GM18508 (cell line): ENCODE measurements around the gene KCNQ1.

ENCODE experiments used
- ATAC-seq: cut with Tn5 transposase; IDR thresholded peaks from one replicate; pipeline ENCODE4 v1.9.1; 2021; ENCODE audit warnings: moderate number of reproducible peaks; ENCODE audit not compliant: insufficient read depth, unreplicated experiment

The KCNQ1 gene

GRCh38 chr11:2409611-2410468, 35.0 kb upstream of the KCNQ1 start:
- no peak for ATAC-seq

GRCh38 chr11:2410616-2411015, 34.2 kb upstream of the KCNQ1 start:
- no peak for ATAC-seq

GRCh38 chr11:2411446-2412305, 33.1 kb upstream of the KCNQ1 start:
- ATAC-seq = no peak

GRCh38 chr11:2412323-2412722, 32.5 kb upstream of the KCNQ1 start:
- no peak for ATAC-seq

- ATAC-seq = no peak
Measured at GRCh38 chr11:2413742-2414579, 30.8 kb upstream of the KCNQ1 start.

GRCh38 chr11:2414616-2415015, 30.2 kb upstream of the KCNQ1 start:
- no peak for ATAC-seq

GRCh38 chr11:2415171-2415570, 29.6 kb upstream of the KCNQ1 start:
- no peak for ATAC-seq

GRCh38 chr11:2415601-2416380, 29.0 kb upstream of the KCNQ1 start:
- ATAC-seq = no peak

- ATAC-seq = no peak
Measured at GRCh38 chr11:2416765-2417164, 28.0 kb upstream of the KCNQ1 start.

- ATAC-seq = no peak
Measured at GRCh38 chr11:2417856-2418692, 26.7 kb upstream of the KCNQ1 start.

GRCh38 chr11:2418693-2419360, 26.0 kb upstream of the KCNQ1 start:
- no peak for ATAC-seq

GRCh38 chr11:2419638-2420501, 24.9 kb upstream of the KCNQ1 start:
- no peak for ATAC-seq

GRCh38 chr11:2420502-2421225, 24.1 kb upstream of the KCNQ1 start:
- ATAC-seq = no peak

- no peak for ATAC-seq
Measured at GRCh38 chr11:2421226-2421994, 23.4 kb upstream of the KCNQ1 start.

- no peak for ATAC-seq
Measured at GRCh38 chr11:2421996-2422395, 22.8 kb upstream of the KCNQ1 start.
